ENCODE measurements around the gene FMN1.

DNA sequence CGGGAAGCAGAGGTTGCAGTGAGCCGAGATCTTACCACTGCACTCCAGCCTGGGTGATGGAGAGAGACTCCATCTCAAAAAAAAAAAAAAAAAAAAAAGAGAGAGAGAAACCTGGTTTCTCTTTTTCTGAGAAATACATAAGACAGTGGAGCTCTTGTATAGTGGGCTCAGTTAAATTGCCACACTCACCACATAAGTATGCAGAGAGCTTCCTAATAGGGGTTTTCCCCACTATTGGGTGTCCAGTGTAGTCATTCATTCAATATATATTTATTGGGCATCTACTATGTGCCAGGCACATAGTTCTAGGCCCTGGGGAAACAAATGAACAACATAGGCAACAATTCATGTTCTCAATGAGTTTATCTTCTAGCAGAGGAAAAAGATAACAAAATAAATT lies 48.9 kb upstream of the FMN1 start:
- TF ChIP-seq, protein P1, sequence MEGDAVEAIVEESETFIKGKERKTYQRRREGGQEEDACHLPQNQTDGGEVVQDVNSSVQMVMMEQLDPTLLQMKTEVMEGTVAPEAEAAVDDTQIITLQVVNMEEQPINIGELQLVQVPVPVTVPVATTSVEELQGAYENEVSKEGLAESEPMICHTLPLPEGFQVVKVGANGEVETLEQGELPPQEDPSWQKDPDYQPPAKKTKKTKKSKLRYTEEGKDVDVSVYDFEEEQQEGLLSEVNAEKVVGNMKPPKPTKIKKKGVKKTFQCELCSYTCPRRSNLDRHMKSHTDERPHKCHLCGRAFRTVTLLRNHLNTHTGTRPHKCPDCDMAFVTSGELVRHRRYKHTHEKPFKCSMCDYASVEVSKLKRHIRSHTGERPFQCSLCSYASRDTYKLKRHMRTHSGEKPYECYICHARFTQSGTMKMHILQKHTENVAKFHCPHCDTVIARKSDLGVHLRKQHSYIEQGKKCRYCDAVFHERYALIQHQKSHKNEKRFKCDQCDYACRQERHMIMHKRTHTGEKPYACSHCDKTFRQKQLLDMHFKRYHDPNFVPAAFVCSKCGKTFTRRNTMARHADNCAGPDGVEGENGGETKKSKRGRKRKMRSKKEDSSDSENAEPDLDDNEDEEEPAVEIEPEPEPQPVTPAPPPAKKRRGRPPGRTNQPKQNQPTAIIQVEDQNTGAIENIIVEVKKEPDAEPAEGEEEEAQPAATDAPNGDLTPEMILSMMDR (IDR thresholded peaks at IDR 0.05), result no peak
- no peak for TF ChIP-seq POLR2A (IDR thresholded peaks at IDR 0.05)

Data from esophagus squamous epithelium (tissue), 4 donors.